Nephron (organoid): ENCODE results near the gene ARAP1.

ENCODE experiments used
- H3K27ac Mint-ChIP-seq, 3 experiments: 2 replicates each; pipeline ENCODE4 v1.8.0; 2020; ENCODE audit warnings: mixed read lengths in 3 of 3, mild to moderate bottlenecking in 2 of 3, moderate library complexity in 1 of 3
- H3K27me3 Mint-ChIP-seq: 2 replicates; pipeline ENCODE4 v1.8.0; 2021; ENCODE audit warnings: low read depth, mild to moderate bottlenecking, moderate library complexity, mixed read lengths
- H3K36me3 Mint-ChIP-seq: 2 replicates; pipeline ENCODE4 v1.8.0; 2020; ENCODE audit warnings: low read depth, mixed read lengths
- H3K4me1 Mint-ChIP-seq: 2 replicates; pipeline ENCODE4 v1.8.0; 2020; ENCODE audit warnings: mixed read lengths
- H3K4me3 Mint-ChIP-seq, 3 experiments: 2 replicates each; pipeline ENCODE4 v1.8.0; 2020; ENCODE audit warnings: mild to moderate bottlenecking in 3 of 3, mixed read lengths in 3 of 3, moderate library complexity in 2 of 3
- H3K9me3 Mint-ChIP-seq: 2 replicates; pipeline ENCODE4 v1.8.0; 2020; ENCODE audit warnings: mixed read lengths
- CTCF ChIP-seq, 3 experiments: fragments of 200-600 bp; sonication (generic); IDR thresholded peaks; one replicate each; pipeline ENCODE4 v1.5.0; 2021; ENCODE audit warnings: antibody characterized with exemption in 3 of 3; ENCODE audit not compliant: unreplicated experiment in 3 of 3

The ARAP1 gene

GRCh38 chr11:72786305-72787215, 34.4 kb upstream of the ARAP1 start:
- Mint-ChIP-seq H3K27ac (peak overlapping the region in 1 of 3 experiments; percentile 22), H3K36me3 (no peaks in the 10 kb centered on the region), H3K4me3 (no peak overlapping the region), H3K9me3 (no peaks in the 10 kb centered on the region), H3K27me3 (peaks cover 7% of the 10 kb centered on the region), H3K4me1 (peaks cover 20% of the 10 kb centered on the region)
- TF ChIP-seq CTCF (IDR thresholded peaks at IDR 0.05; ENCODE audit: unreplicated experiment in 3 of 3) = no peak

DNA sequence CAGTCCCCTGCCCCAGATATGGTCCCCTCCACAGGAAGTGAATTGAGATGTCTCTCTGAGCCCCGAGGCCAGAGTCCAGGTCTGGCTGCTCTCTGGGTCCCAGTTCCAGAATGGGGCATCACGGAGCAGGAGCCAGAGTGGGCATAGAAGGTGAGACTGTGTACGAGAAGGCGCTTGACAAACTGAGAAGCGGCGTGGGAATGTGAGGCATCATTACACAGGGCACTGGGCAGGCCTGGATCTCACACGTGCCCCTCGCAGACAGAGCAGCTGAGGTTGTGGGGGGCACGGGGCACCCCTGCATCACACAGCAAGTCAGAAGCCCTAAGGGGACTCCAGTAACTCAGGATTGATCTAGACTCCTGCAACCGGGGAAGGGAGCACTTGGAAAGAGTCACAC, 32.5 kb upstream of the ARAP1 start:
- Mint-ChIP-seq H3K27me3 (peaks cover 7% of the 10 kb centered on the region), H3K27ac (no peak overlapping the region)
- TF ChIP-seq CTCF (IDR thresholded peaks at IDR 0.05; ENCODE audit: unreplicated experiment in 3 of 3) = no peak

DNA sequence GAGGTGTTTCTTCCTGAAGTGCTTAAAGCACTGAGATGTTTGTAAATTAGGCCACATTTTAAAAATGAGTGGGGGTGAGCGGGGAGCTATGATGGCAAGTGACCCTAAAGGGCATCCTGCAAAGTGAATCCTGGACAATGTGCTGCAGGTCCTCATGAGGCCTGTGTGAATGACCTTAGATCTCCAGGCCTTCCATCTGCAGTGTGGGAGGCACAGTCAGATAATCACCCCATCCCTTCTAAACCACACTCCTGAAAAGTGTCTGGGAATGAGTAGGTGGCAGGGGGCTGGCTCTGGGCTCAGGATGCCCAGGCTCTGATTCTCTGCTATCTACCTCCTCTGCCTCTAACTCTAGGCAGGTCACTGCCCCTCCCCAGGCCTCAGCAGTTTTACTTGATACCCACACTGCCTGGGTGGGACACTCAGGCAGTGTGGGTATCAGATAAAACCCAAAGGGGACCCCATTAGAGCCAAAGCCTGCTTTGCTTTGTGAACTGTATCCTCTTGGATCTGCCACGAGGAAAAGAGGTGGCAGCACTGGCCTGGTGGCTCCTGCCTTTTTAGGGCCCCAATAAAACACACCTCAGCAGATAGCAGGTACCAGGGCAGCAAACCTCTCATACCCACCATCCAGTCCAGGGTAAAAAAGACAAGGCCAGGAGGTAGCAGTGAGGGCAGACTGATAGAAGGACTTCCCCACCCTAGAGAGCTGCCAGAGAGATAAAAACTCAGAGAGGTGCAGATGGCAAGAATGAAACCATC, 31.1 kb upstream of the ARAP1 start:
- Mint-ChIP-seq H3K9me3 (no peaks in the 10 kb centered on the region), H3K4me3 (peak overlapping the region; percentile 83 to 93 (median 88)), H3K27me3 (peaks cover 7% of the 10 kb centered on the region), H3K36me3 (no peaks in the 10 kb centered on the region), H3K4me1 (peaks cover 22% of the 10 kb centered on the region), H3K27ac (peak overlapping the region; percentile 10 to 67 (median 57))
- no peak for TF ChIP-seq CTCF (IDR thresholded peaks at IDR 0.05; ENCODE audit: unreplicated experiment in 3 of 3)

More for the DNA sequence above, 32.5 kb upstream of the ARAP1 start:
- Mint-ChIP-seq H3K4me3 (no peak overlapping the region), H3K4me1 (peaks cover 19% of the 10 kb centered on the region), H3K9me3 (no peaks in the 10 kb centered on the region), H3K36me3 (no peaks in the 10 kb centered on the region)

DNA sequence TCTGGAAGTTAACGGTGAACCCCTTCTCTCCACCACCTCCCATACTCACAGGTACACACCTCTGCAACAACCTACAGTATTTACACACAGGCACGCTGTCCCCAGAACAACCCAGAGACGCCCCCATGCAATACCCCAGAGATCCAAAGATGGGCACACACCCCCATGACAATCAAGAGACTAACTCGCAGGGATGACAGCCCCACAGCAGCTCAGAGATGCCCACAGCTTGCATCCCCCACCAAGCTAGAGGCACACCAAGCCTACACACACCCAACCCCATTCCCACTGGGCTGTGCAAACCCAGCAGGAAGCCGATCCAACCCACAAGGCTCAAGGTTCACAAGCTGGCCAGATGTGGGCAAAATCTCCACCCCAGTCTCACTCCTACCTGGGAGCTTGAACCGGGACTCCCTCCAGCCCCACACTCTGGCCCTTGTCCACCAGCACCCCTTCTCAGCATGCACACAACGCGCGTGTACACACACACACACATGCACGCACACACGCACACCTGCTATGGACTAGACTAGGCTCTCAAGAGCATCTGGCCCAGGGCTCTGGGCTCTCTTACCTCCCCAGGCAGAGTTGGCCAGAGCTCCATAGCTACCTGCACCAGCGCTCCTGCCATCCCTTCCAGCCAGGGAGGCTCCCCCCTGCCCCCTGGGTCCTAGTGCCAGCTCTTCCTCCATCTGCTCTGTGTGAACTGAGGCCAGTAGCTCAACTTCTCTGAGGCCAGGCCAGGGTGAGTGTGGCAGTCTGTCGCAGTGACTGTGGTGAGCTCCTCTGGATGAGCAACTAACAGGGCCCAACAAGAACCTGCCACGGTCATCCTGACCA, 30.1 kb upstream of the ARAP1 start:
- Mint-ChIP-seq H3K4me3 (peak overlapping the region; percentile 83 to 93 (median 88)), H3K9me3 (no peaks in the 10 kb centered on the region), H3K36me3 (no peaks in the 10 kb centered on the region), H3K27me3 (peaks cover 4% of the 10 kb centered on the region), H3K4me1 (peaks cover 22% of the 10 kb centered on the region), H3K27ac (peak overlapping the region; percentile 10 to 71 (median 57))
- TF ChIP-seq CTCF (IDR thresholded peaks at IDR 0.05; ENCODE audit: unreplicated experiment in 3 of 3) = no peak

GRCh38 chr11:72781313-72782080, 29.3 kb upstream of the ARAP1 start:
- H3K4me3 Mint-ChIP-seq = peak overlapping the region; percentile 83 to 93 (median 88)
- H3K9me3 Mint-ChIP-seq = no peaks in the 10 kb centered on the region
- H3K27ac Mint-ChIP-seq = peak overlapping the region in 1 of 3 experiments; percentile 53
- H3K27me3 Mint-ChIP-seq = peaks cover 4% of the 10 kb centered on the region
- H3K4me1 Mint-ChIP-seq = peaks cover 22% of the 10 kb centered on the region
- no peak for TF ChIP-seq CTCF (IDR thresholded peaks at IDR 0.05; ENCODE audit: unreplicated experiment in 3 of 3)
- H3K36me3 Mint-ChIP-seq = no peaks in the 10 kb centered on the region
